ENCODE data around the gene CSNK1A1L.

The CSNK1A1L gene

DNA sequence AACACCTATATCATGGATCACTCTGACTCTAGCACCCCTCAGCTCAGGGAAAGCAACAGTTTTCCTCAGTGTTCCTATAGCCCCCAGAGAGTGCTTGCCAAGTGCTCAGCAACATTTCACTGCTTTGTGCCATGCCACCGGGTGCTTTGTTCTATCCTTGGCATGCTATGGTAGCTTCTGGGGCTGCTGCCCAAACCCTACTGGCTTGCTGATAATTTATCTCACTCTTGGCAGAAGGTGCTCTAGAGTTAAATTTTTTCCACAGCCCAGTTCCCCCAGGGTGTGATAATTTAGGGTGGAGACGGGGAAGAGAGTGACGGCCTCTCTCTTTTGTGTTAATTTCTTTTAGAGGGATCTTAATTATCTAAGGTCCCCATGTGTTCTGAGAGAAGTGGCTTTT is 12.6 kb upstream of the CSNK1A1L start:
- in situ Hi-C loops (cut with MboI; ENCODE audit: low sequenced_read_pairs, unreplicated experiment), result loop anchor here (25.0 kb wide), 1 partner anchor 469 kb away; the partner anchor contains the start of gene POSTN
- DNase-seq (ENCODE audit: low spot score), result no peak
- no peak for TF ChIP-seq CTCF (IDR thresholded peaks at IDR 0.05; ENCODE audit: borderline replicate concordance, control extremely low read depth, extremely low read depth, insufficient read depth, missing control alignments)

GRCh38 chr13:37114250-37114649 is 8.8 kb upstream of the CSNK1A1L start:
- no peak for DNase-seq (ENCODE audit: low spot score)
- no peak for TF ChIP-seq CTCF (IDR thresholded peaks at IDR 0.05; ENCODE audit: borderline replicate concordance, control extremely low read depth, extremely low read depth, insufficient read depth, missing control alignments)
- in situ Hi-C loops (cut with MboI; ENCODE audit: low sequenced_read_pairs, unreplicated experiment), result loop anchor here (25.0 kb wide), 1 partner anchor 473 kb away; the partner anchor contains the start of gene POSTN

DNA sequence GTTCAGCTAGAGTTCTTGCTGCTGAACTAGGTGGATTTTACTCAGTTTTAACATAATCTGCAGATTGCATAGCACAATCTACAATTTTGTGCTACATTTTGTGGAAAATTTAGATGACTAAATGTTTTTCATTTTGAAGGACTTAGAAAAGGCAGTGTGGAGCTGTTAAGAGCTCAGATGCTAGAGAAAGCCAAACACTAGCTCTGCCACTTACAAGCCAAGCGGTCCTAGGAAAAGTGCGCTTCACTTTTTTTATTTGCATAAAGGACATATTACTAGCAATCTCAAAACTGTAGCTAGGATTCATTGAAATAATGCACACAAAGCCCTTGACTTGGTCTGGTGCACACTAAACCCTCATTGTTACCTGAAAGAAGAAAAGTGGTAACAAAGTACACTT is 8.1 kb upstream of the CSNK1A1L start:
- TF ChIP-seq CTCF (IDR thresholded peaks at IDR 0.05; ENCODE audit: borderline replicate concordance, control extremely low read depth, extremely low read depth, insufficient read depth, missing control alignments), result no peak
- in situ Hi-C loops (cut with MboI; ENCODE audit: low sequenced_read_pairs, unreplicated experiment), result loop anchor here (25.0 kb wide), 1 partner anchor 474 kb away; the partner anchor contains the start of gene POSTN
- DNase-seq (ENCODE audit: low spot score), result no peak

GRCh38 chr13:37109051-37109678 is 3.7 kb upstream of the CSNK1A1L start:
- in situ Hi-C loops (cut with MboI; ENCODE audit: low sequenced_read_pairs, unreplicated experiment), result loop anchor here (25.0 kb wide), 1 partner anchor 478 kb away; the partner anchor contains the start of gene POSTN
- DNase-seq (ENCODE audit: low spot score), result no peak
- peak; percentile 10 for TF ChIP-seq CTCF (IDR thresholded peaks at IDR 0.05; ENCODE audit: borderline replicate concordance, control extremely low read depth, extremely low read depth, insufficient read depth, missing control alignments)

DNA sequence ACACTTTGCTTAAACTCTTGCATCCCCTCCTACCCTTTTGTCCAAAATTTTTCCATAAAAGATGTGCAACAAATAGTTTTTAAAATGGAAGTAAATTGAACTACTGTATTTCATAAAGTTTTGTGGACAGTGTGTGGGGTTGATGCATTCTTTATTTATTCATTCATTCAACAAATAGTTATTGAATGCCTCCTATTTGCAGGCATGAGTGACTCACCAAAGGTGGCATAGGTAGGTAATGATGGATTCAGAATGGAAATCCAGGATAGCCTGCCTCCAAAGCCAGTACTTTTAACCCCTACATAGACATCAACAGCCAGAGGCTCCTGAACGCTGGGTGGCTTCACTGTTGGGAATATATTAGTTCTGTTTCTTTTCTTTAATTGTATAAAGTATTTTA is 2.4 kb upstream of the CSNK1A1L start:
- in situ Hi-C loops (cut with MboI; ENCODE audit: low sequenced_read_pairs, unreplicated experiment), result loop anchor here (25.0 kb wide), 1 partner anchor 479 kb away; the partner anchor contains the start of gene POSTN
- no peak for DNase-seq (ENCODE audit: low spot score)
- no peak for TF ChIP-seq CTCF (IDR thresholded peaks at IDR 0.05; ENCODE audit: borderline replicate concordance, control extremely low read depth, extremely low read depth, insufficient read depth, missing control alignments)

DNA sequence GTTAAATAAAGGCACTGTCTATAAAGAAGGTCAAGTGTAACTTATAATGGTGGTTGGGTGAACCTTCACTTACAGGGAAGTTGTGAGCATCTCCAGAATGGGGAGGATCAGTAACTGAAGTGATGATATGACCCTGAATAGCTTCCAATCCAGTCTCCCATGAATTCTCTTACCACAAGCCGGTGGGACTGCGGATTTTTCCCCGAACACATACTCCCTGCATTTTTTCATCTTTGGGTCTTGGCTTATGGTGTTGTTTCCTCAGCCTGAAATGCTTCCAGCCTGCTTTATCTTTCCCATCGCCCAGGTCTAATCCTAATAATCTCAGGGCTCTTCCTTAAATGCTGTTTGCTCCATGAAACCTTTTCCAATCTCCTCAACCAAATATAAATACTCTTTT is 2.0 kb upstream of the CSNK1A1L start:
- no peak for TF ChIP-seq CTCF (IDR thresholded peaks at IDR 0.05; ENCODE audit: borderline replicate concordance, control extremely low read depth, extremely low read depth, insufficient read depth, missing control alignments)
- no peak for DNase-seq (ENCODE audit: low spot score)
- in situ Hi-C loops (cut with MboI; ENCODE audit: low sequenced_read_pairs, unreplicated experiment), result loop anchor here (25.0 kb wide), 1 partner anchor 480 kb away; the partner anchor contains the start of gene POSTN

All from GM13976 (cell line).